ENCODE data around the gene SPEG.

GRCh38 chr2:219523031-219523671 is 88.5 kb downstream of the SPEG start:
- TF ChIP-seq, protein P1, sequence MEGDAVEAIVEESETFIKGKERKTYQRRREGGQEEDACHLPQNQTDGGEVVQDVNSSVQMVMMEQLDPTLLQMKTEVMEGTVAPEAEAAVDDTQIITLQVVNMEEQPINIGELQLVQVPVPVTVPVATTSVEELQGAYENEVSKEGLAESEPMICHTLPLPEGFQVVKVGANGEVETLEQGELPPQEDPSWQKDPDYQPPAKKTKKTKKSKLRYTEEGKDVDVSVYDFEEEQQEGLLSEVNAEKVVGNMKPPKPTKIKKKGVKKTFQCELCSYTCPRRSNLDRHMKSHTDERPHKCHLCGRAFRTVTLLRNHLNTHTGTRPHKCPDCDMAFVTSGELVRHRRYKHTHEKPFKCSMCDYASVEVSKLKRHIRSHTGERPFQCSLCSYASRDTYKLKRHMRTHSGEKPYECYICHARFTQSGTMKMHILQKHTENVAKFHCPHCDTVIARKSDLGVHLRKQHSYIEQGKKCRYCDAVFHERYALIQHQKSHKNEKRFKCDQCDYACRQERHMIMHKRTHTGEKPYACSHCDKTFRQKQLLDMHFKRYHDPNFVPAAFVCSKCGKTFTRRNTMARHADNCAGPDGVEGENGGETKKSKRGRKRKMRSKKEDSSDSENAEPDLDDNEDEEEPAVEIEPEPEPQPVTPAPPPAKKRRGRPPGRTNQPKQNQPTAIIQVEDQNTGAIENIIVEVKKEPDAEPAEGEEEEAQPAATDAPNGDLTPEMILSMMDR (conservative IDR thresholded peaks at IDR 0.05) = no peak
- no peak for TF ChIP-seq ZFX (IDR thresholded peaks at IDR 0.05)

All from C4-2B (cell line).